Right hindlimb (tissue), 1 donor: ENCODE measurements around the gene TP73.

ENCODE experiments used
- DNase-seq: peaks from one replicate; pipeline ENCODE4 v3.0.0-alpha.2; 2018

The TP73 gene

DNA sequence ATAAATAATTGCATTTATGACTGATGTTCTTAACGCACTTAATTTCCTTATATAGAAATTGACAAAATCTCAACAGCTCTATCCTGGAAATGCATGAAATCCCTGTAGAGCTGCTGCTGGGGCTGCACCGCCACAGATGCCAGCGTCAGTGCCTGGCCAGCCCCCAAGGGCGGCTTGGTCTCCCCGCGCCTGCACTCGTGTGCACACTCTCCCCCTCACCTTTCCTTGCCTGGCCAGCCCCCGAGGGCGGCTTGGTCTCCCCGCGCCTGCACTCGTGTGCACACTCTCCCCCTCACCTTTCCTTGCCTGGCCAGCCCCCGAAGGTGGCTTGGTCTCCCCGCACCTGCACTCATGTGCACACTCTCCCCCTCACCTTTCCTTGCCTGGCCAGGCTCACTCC, 16.2 kb upstream of the TP73 start:
- DNase-seq = no peak

DNA sequence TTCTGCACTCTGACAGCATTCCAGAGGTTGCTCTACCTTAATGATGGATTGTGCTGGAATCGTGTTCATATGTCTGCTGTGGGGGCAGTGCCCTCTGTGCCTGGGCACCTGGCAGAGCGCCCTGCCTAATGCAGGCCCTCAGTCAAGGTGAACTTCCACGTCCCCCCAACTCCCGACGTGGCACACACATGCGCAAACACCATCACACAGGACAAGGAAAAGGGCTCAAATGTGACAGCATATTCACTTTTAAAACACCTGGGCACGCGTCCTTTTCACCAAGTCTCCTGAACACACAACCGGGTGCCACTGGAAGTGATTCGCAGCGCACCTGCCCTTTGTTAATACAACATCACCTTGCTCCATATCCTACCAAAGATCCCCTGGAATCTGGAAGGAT, 15.8 kb upstream of the TP73 start:
- DNase-seq = no peak

DNA sequence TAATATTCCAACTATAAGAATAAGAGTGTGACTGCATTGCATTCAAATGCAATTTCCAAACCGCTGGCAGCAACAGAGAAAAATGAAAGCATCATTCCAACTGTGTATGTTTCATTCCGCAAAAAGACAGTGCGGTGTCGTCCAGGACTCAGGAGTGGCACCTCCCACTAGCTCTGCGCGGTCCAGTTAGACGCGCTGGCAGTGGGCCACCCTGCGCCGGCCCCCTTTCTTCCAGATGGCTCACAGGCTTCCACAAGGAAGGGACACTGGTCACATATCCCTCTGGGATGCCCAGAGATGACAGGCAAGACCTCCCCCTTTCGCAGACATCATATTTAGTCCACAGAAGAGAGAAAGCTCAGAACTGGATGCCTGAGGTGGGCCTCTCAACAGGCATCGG, 14.3 kb upstream of the TP73 start:
- DNase-seq = no peak

DNA sequence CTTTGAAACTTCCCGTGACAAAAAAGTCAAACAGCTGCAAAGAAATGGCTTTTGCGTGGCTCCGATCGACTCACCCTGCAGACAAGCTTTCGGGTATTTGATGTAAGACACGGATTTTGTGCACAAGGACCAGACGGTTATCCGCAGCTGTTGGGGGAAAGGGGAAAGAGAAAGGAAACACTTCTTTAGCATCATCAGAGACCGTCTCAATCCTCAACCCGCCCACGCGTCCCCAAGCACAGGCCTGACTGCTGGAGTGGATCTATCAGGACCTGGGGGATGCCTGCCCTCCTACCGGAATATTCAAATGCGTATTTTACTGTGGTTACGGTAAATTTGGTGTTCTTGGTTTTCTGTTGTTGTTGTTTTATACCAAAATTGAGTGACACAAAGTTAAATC, 13.6 kb upstream of the TP73 start:
- no peak for DNase-seq

DNA sequence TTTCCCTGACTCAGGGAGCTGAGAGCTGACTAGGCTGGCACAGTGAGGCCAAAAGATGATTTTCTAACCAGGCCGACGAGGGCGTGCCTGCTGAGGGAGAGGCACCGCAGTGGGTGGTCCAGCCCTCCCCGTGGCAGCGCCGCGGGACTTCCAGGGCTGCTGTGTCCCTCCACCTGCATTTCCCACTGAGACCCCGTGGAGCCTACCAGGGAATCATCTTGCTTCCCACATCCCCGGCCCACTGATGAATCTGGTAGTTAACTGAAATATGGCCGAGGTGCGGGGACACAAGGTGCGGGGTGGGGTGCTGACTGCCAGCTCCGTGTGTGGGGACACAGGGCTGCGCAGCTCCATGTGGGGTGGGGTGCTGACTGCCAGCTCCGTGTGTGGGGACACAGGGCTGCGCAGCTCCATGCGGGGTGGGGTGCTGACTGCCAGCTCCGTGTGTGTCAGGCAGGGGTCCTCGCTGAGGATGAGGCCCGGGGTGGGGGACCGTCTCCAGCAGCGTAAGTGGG, 12.9 kb upstream of the TP73 start:
- no peak for DNase-seq

DNA sequence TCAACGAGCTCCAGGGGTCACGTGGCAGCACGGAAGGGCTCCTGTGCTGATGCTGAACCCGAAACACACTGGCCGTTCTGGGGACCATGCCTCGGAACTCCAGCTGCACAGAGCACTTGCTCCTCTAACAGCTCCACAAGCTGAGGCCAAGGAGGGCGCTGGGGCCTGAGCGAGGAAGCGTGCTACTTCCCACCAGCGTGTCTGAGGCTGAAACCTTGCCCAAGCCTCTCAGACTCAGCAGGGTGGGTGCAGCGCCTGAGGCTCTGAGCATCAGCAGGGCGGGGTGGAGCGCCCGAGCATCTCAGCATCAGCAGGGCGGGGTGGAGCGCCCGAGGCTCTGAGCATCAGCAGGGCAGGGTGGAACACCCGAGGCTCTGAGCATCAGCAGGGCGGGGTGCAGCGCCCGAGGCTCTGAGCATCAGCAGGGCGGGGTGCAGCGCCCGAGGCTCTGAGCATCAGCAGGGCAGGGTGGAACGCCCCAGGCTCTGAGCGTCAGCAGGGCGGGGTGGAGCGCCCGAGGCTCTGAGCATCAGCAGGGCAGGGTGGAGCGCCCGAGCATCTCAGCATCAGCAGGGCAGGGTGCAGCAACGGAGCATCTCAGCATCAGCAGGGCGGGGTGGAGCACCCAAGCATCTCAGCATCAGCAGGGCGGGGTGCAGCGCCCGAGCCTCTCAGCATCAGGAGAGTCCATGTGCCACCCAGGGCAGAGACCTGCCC, 12.0 kb upstream of the TP73 start:
- no peak for DNase-seq

DNA sequence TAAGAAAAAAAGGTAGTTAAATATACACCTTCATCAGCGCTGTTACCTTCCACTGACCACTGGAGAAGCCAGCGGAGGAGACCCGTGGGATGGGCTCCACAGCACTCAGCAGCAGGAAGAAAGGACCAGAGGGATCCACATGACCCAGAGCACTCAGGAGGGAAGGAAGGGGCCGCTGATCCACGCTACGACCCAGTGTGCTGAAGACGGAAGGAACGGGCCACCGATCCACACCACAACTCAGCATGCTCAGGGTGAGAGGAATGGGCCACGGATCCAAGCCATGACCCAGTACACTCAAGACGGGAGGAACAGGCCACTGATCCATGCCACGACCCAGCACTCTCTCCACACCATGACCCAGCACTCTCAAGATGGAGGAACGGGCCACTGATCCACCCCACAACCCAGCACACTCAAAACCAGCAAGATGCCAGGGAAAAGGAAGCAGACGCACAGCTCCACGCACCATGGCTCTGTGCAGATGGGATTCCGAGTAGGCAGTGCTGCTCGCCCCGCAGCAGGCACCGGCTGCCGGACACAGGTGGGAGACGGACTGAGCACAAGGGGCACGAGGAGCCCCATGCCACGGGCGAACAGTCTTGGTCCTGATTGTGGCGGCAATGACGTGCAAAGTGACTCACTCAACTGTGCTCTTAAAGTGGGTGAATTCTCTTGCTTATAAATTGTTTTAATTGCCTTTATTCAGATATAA, 11.1 kb upstream of the TP73 start:
- no peak for DNase-seq

DNA sequence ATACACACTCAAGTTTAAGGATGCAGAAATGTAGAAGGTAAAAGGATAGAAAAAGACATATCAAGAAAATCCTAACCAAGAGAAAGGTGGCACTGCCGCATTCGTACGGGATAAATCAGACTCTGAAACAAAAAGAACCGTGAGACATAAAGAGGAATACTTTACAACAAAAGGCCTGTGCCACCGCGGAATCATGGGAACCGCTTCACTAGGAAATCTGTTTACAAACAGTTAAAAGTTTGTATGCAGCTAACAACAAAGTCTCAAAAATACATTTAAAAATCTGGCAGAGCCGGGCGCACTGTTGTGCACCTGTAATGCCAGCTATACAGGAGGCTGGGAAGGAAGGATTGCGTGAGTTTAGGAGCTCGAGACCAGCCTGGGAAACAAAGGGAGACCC, 10.5 kb upstream of the TP73 start:
- no peak for DNase-seq

DNA sequence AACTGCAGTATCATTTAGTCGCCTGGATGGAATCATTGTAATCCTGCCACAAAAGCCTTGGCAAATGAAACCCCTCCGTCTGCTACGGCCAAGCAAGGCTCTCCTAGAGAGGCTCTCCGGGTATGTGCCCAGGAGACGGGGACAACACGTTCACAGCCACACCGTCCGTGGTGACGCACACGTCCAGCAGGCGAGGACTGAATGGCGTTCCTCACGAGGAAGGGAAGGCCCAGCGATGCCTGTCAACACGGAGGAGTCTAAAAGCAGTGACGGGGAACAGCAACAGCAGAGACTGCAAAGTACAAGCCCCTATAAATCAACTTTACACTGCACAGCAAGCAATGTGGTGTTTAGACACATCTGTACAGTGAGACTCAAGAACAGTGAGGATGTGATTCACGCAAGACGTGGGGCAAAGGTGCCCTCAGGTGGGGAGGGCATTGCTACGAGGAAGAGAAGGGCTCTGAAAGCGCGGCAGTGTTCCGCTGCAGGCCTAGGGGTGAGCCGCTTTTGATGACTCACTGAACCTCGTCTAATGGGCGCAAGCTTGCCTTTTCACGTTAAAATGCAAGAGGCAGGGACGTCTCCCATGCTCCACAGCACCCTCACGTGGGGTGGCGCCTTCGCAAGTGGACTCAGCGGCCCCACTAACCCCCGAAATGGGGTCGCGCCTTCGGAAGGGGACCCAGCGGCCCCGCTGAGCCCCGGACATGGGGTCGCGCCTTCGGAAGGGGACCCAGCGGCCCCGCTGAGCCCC, 9.2 kb upstream of the TP73 start:
- no peak for DNase-seq

DNA sequence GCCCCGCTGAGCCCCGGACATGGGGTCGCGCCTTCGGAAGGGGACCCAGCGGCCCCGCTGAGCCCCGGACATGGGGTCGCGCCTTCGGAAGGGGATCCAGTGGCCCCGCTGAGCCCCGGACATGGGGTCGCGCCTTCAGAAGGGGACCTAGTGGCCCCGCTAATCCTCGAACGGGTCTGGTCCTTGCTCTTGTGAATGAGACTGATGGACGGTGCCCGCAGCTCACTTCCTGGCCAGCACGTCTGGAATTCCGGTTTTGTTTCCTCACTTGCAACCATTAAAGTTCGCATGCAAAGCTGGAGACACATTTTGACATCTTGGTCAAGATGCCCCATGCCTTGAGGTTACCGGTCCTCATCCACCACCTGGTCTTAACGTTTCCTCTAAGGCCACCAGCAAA, 8.0 kb upstream of the TP73 start:
- no peak for DNase-seq

DNA sequence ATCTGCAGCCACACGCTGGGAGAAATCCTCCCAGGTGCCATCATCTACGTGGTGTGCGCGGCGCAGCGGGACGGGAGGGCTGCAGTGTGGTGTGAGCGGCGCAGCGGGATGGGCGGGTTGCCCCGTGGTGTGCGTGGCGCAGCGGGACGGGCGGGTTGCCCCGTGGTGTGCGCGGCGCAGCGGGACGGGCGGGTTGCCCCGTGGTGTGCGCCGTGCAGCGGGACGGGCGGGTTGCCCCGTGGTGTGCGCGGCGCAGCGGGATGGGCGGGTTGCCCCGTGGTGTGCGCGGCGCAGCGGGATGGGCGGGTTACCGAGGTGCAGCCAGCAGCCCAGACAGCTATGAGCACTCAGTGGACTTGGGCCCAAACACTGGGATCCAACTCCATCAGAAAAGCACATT, 7.1 kb upstream of the TP73 start:
- DNase-seq = no peak

DNA sequence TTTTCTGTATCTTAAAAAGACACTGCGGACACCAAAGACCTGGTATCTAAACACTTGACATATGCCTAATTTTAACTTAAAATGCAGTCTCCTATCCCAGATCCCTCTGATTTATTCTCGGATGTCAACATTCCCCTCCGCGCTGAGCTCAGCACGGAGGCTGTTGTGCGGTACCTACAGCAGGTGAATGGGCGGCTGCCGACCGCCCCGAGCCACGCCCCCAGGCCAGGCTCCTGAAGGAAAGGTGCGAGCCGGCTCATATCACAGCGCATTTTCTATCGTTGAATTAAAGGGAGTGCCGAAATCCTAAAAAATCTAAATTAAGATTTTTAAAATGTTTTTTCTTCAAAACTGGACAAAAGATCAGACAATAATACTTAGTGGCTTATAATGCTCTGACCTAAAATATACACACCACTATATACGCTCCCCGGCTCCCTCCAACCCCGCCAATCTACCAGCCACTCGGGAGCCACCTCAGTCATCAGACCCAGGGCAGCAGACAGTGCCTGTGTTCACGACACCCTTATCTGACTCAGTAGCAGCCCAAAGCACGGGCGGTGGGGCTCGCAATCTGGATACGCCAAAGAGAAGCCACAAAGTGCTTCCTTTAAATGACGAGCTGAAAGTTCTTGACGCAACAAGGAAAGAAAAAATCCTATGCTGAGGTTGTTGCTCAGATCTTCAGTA, 6.5 kb upstream of the TP73 start:
- DNase-seq = no peak

DNA sequence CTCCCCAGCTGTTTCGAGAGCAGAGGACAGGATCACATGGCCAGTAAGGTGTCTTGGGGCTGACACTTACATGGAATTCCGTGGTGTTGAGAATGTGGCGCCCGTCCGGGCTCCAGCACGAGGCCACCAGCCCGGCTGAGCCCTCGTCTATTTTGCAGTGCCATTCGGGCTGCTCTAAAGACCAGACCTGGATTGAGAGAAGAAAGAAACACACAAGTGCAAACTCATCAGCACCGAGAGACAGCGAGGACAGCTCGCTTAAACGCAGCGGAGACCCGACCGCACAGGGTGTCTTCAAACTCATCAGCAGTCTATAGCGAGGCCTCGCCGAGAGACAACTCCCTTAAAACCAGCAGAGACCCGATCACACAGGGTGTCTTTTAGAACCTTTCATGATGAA, 5.7 kb upstream of the TP73 start:
- no peak for DNase-seq

DNA sequence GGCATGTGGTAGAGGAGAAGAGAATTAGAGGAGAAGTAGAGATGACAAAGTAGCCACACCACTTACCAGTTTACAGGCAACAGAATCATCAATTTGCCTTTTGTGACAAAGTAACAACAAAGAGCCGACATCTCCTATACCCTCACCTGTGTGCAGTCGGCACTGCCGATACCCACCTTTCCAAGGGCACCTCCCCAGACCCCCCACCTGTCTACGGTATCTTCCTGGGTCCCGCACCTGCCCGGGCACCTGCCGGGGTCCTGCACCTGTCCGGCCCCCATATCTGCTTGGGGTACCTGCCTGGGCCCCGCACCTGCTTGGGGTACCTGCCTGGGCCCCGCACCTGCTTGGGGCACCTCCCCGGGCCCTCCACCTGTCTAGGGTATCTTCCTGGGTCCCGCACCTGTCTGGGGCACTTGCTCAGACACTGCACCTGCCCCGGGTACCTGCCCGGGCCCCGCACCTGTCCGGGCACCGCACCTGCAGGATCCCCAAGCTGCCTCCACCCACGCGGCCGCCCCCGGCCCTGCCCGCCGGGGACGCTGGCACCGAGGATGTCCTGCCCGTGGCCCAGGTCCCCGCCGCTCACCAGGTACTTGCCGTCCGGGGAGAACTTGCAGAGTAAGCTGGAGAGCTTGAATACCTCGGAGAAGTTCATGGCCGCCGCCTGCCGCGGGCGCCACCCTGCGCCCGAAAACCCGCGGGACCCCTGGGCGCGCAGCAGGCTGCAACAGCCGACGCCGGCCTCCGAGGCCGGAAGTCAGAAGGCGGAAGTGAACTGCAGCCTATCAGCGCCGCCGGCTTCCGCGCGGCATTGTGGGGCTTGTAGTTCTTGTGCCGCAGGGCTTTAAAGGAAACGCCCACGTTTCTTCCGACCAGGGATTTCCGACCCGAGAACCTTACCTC, 2.7 kb upstream of the TP73 start, which contains the start of gene WRAP73:
Gene WRAP73, minus strand, starts transcription at position 762 of the 906 bp plus-strand sequence. Its CDS starts 104 bp downstream, at position 658.
- peak; percentile 92 for DNase-seq

DNA sequence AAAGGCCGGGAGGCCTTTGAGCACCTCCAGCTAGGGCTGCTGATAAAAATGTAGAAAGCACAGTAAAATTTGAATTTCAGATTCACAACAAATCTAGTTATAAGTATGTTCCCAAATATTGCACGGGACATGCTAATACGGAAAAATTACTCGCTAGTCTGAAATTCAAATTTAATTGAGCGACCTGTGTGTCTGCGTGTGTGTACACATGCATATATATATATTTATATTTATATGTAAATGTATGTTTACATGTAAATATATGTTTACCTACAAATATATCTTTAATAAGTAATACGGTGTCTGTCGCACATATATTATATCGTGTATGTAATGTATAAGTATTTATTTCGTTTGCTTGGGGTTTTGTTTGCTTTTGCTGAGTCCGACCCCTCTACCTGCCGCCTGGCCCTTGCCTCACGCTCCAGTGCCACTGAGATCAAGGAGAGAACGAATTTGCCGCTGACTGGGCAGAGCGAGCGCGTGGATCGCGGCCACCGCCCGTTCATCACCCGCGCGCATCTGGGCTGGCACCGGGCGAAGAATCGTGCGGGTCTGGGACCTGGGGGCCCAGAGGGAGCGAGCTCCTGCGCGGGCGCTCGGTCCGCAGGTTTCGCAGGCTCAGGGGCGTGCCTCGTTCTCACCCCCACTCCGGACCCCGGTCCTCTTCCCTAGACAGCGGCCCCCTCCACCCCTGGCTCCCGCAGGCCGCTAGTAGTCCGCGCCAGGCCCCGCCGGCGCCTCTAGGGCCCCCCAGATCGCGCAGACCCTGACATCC, 1.9 kb upstream of the TP73 start:
- DNase-seq = peak; percentile 17

DNA sequence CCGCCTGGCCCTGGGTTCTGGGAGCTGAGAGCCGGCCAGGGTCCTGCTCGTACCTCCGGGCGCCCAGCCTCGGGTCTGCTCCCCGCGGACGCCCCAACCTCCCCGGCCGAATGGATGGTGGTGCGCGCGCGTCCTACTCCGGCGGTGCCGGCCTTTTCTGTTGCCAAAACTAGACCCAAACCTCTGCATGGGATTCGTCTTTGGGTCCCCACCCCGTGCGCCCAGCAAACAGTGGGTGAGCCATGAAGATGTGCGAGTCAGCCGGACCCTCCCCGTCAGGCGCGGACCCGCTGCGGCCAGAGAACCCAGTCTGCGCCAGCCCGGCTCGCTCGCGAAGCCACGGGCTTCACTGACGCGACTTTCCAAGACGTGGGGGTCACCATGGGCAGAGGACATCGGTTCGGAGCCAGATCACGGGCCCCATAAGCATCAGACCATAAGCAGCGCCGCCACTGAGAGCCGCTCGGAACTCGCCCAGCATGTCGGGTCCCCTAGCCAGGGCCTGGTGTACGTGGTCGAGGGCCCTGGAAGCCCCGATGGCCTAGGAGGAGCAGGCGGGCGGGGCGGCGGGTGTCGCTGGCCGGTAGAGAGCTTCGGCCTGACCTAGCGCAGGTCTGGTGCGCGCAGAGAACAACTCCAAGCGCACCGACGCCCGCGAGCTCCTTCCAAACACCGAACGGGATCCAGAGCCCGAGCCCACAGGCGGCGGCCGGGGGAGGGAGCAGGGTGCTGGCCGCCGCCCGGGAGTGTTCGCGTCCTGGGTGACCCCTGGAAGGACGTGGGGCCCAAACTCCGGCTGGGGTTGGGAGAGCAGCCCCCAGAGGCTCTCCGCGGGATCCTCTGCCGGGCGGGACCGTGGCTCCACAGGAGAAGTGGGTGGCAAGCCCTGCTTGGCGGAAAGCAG, 1.0 kb upstream of the TP73 start:
- DNase-seq = peak; percentile 17

DNA sequence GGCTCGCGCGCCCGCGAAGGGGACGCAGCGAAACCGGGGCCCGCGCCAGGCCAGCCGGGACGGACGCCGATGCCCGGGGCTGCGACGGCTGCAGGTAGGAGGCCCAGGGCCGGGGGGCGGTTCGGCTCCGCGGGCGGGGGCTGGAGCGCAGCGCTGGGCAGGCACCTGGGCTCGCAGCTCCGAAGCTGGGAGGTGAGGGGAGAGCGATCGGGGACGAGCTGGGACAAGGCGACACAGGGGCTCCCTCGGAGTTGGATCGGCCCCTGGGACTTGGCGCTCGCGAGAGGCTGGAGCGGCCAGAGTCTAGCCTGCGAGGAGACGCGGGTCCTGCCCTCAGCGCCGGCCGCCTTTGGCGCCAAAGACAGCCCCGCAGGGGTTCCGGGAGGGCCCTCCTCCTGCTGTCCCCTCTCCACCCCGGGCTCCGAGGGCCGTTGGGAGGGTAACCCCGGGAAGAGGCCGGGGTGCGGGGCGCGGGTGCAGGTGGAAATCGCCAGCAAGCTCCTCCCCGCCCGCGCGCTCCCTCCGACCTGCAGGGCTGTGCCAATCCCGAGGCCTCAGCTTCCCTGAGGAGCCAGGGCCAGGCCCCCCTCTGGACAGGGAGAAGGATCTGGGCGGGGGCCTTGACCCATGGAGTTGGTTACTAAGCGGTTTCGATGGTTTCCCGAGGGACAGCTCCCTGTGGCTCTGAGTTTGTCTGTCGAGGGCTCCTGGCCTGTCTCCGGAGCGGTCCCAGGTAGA, 401 bp downstream of the TP73 start:
- DNase-seq = no peak

DNA sequence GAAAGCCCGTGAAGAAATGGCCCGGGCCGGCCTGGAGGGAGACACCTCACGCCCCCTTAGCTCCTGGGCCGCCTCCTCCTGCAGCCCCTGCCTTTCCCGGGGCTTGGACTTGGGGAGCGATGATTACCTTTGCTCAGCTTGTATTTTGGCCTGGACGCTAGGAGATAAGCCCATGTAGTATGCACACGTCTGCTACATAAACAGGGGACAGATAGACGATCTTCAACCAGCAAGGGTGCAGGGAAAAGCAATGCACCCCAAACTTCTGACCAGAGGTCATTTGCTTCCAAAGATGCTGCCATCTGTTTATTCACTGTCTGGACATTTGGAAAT, 936 bp downstream of the TP73 start:
- no peak for DNase-seq

DNA sequence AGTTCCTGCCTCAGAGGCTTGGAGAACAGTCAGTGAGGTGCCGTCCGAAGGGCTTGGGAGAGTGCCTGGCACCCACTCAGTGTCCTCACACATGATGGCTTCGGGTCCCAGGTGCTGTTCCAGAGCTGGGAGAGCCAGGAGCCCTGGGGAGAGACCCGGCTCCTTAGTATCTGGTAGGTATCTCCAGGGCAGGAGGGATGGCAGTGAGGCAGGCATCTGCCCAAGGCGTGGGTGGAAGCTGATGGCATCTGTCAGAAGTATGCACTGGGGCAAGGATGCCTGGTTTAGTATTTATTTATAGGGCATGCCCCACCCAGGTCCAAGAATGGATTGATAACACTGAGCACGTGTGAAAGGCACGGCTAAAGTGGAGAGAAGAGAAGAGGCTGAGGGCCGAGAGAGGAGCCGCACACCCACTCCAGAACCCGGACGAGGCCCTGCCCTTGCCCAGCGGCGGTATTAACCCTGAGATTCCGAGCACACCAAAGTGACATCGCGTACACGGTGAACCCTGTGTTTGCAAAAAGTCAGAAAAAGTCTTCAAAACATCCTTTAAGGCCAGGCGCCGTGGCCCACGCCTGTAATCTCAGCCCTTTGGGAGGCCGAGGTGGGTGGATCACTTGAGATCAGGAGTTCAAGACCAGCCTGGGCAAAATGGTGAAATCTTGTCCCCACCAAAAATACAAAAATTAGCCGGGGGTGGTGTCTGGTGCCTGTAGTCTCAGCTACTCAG, 2.4 kb downstream of the TP73 start:
- peak; percentile 18 for DNase-seq
